ENCODE results near the gene TRUB1. TPM values are rescaled to one million over a fixed set of nuclear protein-coding genes. Genes with fewer than 3 reads are reported as not detected.

Gene TRUB1
- total and polyA plus RNA-seq, 2 of the 4 experiments (the other 2 are of a cell fraction) = 9.1 to 17.9 TPM

- no peak for TF ChIP-seq MAFK (IDR thresholded peaks at IDR 0.05; ENCODE audit: low read depth, low read length)
- TF ChIP-seq MXI1 (IDR thresholded peaks at IDR 0.05; ENCODE audit: borderline replicate concordance, low read depth, low read length) = no peak
- no peak for TF ChIP-seq RAD21 (IDR thresholded peaks at IDR 0.05; ENCODE audit: low read length)
- TF ChIP-seq SMC3 (IDR thresholded peaks at IDR 0.05; ENCODE audit: low read depth, low read length) = no peak
- no peak for TF ChIP-seq POLR2A (IDR thresholded peaks at IDR 0.05; ENCODE audit: low read depth, low read length)
- no peak for TF ChIP-seq NFE2L2 (IDR thresholded peaks at IDR 0.05; ENCODE audit: low read depth, low read length)
- no peak for TF ChIP-seq MAZ (IDR thresholded peaks at IDR 0.05; ENCODE audit: borderline replicate concordance, low read depth, low read length)
- TF ChIP-seq CHD1 (IDR thresholded peaks at IDR 0.05; ENCODE audit: low read depth, low read length) = no peak
Measured at GRCh38 chr10:114893251-114893650, 44.7 kb upstream of the TRUB1 start (continued).

GRCh38 chr10:114894911-114895310, 43.1 kb upstream of the TRUB1 start:
- in situ Hi-C loops (cut with MboI; ENCODE audit: low sequenced_read_pairs) = loop anchor here (25.0 kb wide), 1 partner anchor 517 kb away; no protein-coding TSS in a partner anchor
- CTCF ChIA-PET = no interaction called here

More at GRCh38 chr10:114894911-114895310, 43.1 kb upstream of the TRUB1 start:
- no peak overlapping the region for H3K23ac ChIP-seq (ENCODE audit: low read depth, low read length)
- no peak overlapping the region for H4K91ac ChIP-seq (ENCODE audit: insufficient read depth, low read depth, low read length)
- no peak overlapping the region for H2BK15ac ChIP-seq (ENCODE audit: low read depth, low read length)
- no peak overlapping the region for H2AFZ ChIP-seq (replicated peaks; ENCODE audit: low read length, poor library complexity)
- no peak overlapping the region for H3K18ac ChIP-seq (ENCODE audit: low read depth, low read length)
- DNase-seq (no peak), ATAC-seq (ENCODE audit: low read depth) (no peak)
- no peak overlapping the region for H4K5ac ChIP-seq (ENCODE audit: low read depth, low read length)
- H3K4ac ChIP-seq (ENCODE audit: low read depth, low read length) = no peak overlapping the region
- intact Hi-C loops (cut with micrococcal nuclease) (no loop called here), dilution Hi-C loops (cut with HindIII; ENCODE audit: low sequenced_read_pairs, unreplicated experiment) (no loop called here)
- H3K14ac ChIP-seq (replicated peaks; ENCODE audit: low read depth, low read length) = no peak overlapping the region
- no peak overlapping the region for H4K8ac ChIP-seq (ENCODE audit: low read depth in 2 of 2, low read length in 2 of 2)
- H2BK5ac ChIP-seq (ENCODE audit: low read depth, low read length, poor library complexity, severe bottlenecking) = no peak overlapping the region
- no peak overlapping the region for H3K9ac ChIP-seq (ENCODE audit: low read depth, low read length)
- H4K20me1 ChIP-seq (ENCODE audit: insufficient read depth, low read length) = no peaks in the 10 kb centered on the region
- H3K79me1 ChIP-seq (ENCODE audit: low read depth in 1 of 2, low read length in 2 of 2) = no peaks in the 10 kb centered on the region
- H3K4me2 ChIP-seq (ENCODE audit: low read depth, low read length) = no peak overlapping the region
- H3K9me1 ChIP-seq (ENCODE audit: insufficient read depth, low read length) = no peaks in the 10 kb centered on the region
- H3K27ac ChIP-seq (ENCODE audit: insufficient read depth, low read length) = no peak overlapping the region
- POLR2A ChIA-PET (ENCODE audit: unreplicated experiment) = no interaction called here
- no peaks in the 10 kb centered on the region for H3K36me3 ChIP-seq (ENCODE audit: control insufficient read depth, insufficient read depth, low read length)
- no peak overlapping the region for H2AK9ac ChIP-seq (replicated peaks; ENCODE audit: low read depth, low read length, poor library complexity)
- no peaks in the 10 kb centered on the region for H3K27me3 ChIP-seq (ENCODE audit: control insufficient read depth, insufficient read depth, low read length)
- no peak for TF ChIP-seq MAFK (IDR thresholded peaks at IDR 0.05; ENCODE audit: low read depth, low read length)
- TF ChIP-seq, protein P1, sequence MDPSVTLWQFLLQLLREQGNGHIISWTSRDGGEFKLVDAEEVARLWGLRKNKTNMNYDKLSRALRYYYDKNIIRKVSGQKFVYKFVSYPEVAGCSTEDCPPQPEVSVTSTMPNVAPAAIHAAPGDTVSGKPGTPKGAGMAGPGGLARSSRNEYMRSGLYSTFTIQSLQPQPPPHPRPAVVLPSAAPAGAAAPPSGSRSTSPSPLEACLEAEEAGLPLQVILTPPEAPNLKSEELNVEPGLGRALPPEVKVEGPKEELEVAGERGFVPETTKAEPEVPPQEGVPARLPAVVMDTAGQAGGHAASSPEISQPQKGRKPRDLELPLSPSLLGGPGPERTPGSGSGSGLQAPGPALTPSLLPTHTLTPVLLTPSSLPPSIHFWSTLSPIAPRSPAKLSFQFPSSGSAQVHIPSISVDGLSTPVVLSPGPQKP (IDR thresholded peaks at IDR 0.05; ENCODE audit: borderline replicate concordance, low read depth, low read length) = no peak
- TF ChIP-seq MAZ (IDR thresholded peaks at IDR 0.05; ENCODE audit: borderline replicate concordance, low read depth, low read length) = no peak
- TF ChIP-seq MXI1 (IDR thresholded peaks at IDR 0.05; ENCODE audit: borderline replicate concordance, low read depth, low read length) = no peak
- TF ChIP-seq USF2 (IDR thresholded peaks at IDR 0.05; ENCODE audit: low read depth, low read length) = no peak
- no peak for TF ChIP-seq RFX5 (IDR thresholded peaks at IDR 0.05; ENCODE audit: low read depth, low read length)
- TF ChIP-seq, protein P2, sequence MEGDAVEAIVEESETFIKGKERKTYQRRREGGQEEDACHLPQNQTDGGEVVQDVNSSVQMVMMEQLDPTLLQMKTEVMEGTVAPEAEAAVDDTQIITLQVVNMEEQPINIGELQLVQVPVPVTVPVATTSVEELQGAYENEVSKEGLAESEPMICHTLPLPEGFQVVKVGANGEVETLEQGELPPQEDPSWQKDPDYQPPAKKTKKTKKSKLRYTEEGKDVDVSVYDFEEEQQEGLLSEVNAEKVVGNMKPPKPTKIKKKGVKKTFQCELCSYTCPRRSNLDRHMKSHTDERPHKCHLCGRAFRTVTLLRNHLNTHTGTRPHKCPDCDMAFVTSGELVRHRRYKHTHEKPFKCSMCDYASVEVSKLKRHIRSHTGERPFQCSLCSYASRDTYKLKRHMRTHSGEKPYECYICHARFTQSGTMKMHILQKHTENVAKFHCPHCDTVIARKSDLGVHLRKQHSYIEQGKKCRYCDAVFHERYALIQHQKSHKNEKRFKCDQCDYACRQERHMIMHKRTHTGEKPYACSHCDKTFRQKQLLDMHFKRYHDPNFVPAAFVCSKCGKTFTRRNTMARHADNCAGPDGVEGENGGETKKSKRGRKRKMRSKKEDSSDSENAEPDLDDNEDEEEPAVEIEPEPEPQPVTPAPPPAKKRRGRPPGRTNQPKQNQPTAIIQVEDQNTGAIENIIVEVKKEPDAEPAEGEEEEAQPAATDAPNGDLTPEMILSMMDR (conservative IDR thresholded peaks at IDR 0.05; ENCODE audit: low read depth, low read length) = no peak
- TF ChIP-seq CEBPB (IDR thresholded peaks at IDR 0.05; ENCODE audit: low read depth, low read length) = no peak
- no peak for TF ChIP-seq FOS (IDR thresholded peaks at IDR 0.05; ENCODE audit: low read depth, low read length)
- no peak for TF ChIP-seq SMC3 (IDR thresholded peaks at IDR 0.05; ENCODE audit: low read depth, low read length)
- H3K9me3 ChIP-seq (ENCODE audit: control insufficient read depth, insufficient read depth, low read length) = no peaks in the 10 kb centered on the region
- no peak overlapping the region for H2BK20ac ChIP-seq (ENCODE audit: low read depth, low read length)
- no peak overlapping the region for H2AK5ac ChIP-seq (ENCODE audit: low read depth, low read length)
- no peak overlapping the region for H3K56ac ChIP-seq (ENCODE audit: extremely low read depth, insufficient read depth, low read length)
- no TSS peak for BruUV-seq (replicated peaks)
- no peak overlapping the region for H2BK120ac ChIP-seq (ENCODE audit: low read depth, low read length)
- H3K4me3 ChIP-seq (ENCODE audit: insufficient read depth, low read depth, low read length) = no peak overlapping the region
- H3K4me1 ChIP-seq (ENCODE audit: control insufficient read depth, insufficient read depth, low read length) = no peaks in the 10 kb centered on the region
